ENCODE results near the gene PPP2R2B.
A peak's percentile ranks its signal among the peaks of the same experiment; 100 is the strongest.

PPP2R2B gene

DNA sequence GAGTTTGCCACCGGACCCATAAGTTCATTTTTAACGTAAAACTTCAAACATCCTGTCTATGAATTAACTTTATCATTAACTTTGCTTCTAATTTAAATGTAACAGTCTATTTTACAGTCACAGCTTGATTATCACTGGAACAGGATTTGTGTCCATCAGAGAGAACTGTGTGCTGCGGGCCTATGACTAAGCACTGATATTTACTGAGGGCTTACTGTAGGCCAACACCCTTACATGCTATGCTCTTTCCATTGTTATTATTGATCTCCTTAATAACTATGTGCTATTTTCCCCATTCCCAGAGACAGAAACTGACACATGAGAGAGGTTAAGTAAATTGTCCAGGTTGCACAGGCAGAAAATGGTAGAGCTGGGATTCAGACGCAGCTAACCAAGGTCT is 338.6 kb downstream of the PPP2R2B start:
- DNase-seq: no peak

DNA sequence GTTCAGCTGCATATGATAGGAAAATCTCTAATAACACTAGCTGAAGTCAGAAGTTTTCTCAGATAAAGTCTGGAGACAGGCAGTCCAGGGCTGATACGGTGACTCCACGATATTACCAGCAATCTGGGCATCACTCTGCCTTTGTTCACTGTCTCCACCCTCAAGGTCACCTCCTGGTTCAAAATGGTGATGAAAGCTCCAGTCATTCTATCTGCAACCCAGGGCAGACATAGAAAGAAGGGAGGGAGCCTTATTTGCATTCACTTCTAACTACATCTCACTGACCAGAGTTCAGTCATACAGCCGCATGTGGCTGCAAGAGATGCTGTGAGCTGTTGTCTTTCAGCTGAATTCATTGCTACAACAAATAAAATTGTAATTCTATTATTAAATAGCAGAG is 340.1 kb downstream of the PPP2R2B start:
- no peak for DNase-seq

- no peak for DNase-seq
These were observed 344.7 kb downstream of the PPP2R2B start for GRCh38 chr5:146533882-146534281.

DNA sequence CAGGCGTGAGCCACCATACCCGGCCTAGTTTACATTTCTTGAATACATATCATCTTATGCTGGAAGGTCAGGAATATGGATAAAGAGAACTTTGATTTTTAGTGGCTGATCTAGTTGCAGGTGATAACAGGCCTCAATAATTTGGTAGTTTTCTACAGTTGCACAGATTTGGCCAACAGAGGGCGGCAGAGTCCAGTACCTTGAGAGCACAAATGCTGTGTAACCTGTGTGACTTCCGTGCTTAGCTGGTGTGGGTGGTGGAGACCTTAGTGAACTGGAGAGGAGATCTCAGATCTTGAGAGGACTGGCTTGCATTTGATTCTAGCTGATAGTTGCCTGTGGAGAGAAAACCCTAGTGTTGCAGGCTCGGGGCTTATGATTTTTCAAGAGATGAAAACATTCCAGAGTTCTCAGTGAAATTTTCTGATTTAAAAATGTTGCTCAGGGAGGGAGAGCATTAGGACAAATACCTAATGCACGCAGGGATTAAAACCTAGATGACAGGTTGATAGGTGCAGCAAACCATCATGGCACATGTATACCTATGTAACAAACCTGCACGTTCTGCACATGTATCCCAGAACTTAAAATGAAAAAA is 345.2 kb downstream of the PPP2R2B start:
- peak; percentile 51 for DNase-seq

All from fibroblast of skin of abdomen (primary cell).